ENCODE measurements around the gene IGFBP6. TPM values are rescaled to one million over a fixed set of nuclear protein-coding genes. Genes with fewer than 3 reads are reported as not detected.

Gene IGFBP6
- polyA plus RNA-seq, 1 donor from 2014 or later = not detected

DNA sequence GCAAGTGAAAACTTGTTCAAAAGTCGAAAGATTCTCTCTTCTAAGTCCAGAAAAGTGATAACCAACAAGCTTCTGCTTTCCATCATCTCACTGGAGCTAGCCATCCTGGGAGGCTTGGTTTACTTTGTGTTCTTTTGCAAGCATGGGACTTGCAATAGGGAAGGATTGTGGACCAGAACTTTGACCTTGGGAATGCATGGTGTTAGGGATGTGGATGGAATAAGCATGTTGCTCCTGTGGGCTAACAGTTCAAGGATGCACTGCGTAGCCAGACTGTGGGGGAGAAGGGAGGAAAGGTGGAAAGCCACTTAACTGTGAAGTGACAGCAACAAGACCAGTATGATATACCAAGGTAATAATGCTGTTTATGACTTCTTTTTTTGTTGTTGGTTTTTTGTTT, 34.4 kb downstream of the IGFBP6 start:
- no peaks in the 10 kb centered on the region for H3K27me3 ChIP-seq (ENCODE audit: insufficient read depth, low read depth, low read length)

DNA sequence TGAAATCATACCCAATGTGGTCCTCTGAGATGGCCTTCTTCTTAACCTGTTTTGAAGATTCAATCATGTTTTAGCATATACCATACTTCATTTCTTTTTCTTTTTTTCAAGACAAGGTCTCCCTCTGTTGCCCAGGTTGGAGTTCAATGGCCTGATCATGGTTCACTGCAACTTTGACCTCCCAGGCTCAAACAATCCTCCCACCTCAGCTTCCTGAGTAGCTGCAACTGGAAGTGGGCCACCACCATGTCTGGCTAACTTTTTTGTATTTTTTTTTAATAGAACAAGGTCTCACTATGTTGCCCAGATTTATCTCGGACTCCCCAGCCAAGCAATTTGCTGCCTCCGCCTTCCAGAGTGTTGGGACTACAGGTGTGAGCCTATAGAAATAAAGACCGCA, 36.3 kb downstream of the IGFBP6 start:
- Histone ChIP-seq H2AFZ (ENCODE audit: low read depth, low read length) (no peak overlapping the region), H3K4me2 (ENCODE audit: low read length) (no peak overlapping the region), H3K9me3 (ENCODE audit: low read length) (no peaks in the 10 kb centered on the region), H3K9me2 (ENCODE audit: insufficient read depth, low read length) (no peaks in the 10 kb centered on the region), H3K9ac (ENCODE audit: low read length) (no peak overlapping the region), H3K27ac (ENCODE audit: low read length) (no peak overlapping the region), H3K79me2 (replicated peaks; ENCODE audit: insufficient read depth, low read length) (no peaks in the 10 kb centered on the region), H3K4me3 (ENCODE audit: low read length) (no peak overlapping the region), H3K27me3 (ENCODE audit: insufficient read depth, low read depth, low read length) (no peaks in the 10 kb centered on the region), H4K20me1 (ENCODE audit: insufficient read depth) (no peaks in the 10 kb centered on the region), H3F3A (ENCODE audit: insufficient read depth, low read length, poor library complexity, severe bottlenecking) (no peaks in the 10 kb centered on the region), H3K36me3 (ENCODE audit: insufficient read depth, low read length) (no peaks in the 10 kb centered on the region)
- TF ChIP-seq TAF1 (IDR thresholded peaks at IDR 0.05; ENCODE audit: low read depth) (no peak), EP300 (conservative IDR thresholded peaks at IDR 0.05; ENCODE audit: poor library complexity, severe bottlenecking) (no peak), POLR2AphosphoS5 (IDR thresholded peaks at IDR 0.05) (no peak), MXI1 (conservative IDR thresholded peaks at IDR 0.05; ENCODE audit: poor library complexity, severe bottlenecking) (no peak), EZH2 (IDR thresholded peaks at IDR 0.05; ENCODE audit: borderline replicate concordance, insufficient read depth, low read length, poor library complexity, severe bottlenecking) (no peak), SMC3 (conservative IDR thresholded peaks at IDR 0.05; ENCODE audit: poor library complexity) (no peak), RAD21 (conservative IDR thresholded peaks at IDR 0.05) (no peak)
- TF ChIP-seq, protein P1, sequence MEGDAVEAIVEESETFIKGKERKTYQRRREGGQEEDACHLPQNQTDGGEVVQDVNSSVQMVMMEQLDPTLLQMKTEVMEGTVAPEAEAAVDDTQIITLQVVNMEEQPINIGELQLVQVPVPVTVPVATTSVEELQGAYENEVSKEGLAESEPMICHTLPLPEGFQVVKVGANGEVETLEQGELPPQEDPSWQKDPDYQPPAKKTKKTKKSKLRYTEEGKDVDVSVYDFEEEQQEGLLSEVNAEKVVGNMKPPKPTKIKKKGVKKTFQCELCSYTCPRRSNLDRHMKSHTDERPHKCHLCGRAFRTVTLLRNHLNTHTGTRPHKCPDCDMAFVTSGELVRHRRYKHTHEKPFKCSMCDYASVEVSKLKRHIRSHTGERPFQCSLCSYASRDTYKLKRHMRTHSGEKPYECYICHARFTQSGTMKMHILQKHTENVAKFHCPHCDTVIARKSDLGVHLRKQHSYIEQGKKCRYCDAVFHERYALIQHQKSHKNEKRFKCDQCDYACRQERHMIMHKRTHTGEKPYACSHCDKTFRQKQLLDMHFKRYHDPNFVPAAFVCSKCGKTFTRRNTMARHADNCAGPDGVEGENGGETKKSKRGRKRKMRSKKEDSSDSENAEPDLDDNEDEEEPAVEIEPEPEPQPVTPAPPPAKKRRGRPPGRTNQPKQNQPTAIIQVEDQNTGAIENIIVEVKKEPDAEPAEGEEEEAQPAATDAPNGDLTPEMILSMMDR (IDR thresholded peaks at IDR 0.05; ENCODE audit: poor library complexity, severe bottlenecking) = no peak
- TF ChIP-seq, protein P2, sequence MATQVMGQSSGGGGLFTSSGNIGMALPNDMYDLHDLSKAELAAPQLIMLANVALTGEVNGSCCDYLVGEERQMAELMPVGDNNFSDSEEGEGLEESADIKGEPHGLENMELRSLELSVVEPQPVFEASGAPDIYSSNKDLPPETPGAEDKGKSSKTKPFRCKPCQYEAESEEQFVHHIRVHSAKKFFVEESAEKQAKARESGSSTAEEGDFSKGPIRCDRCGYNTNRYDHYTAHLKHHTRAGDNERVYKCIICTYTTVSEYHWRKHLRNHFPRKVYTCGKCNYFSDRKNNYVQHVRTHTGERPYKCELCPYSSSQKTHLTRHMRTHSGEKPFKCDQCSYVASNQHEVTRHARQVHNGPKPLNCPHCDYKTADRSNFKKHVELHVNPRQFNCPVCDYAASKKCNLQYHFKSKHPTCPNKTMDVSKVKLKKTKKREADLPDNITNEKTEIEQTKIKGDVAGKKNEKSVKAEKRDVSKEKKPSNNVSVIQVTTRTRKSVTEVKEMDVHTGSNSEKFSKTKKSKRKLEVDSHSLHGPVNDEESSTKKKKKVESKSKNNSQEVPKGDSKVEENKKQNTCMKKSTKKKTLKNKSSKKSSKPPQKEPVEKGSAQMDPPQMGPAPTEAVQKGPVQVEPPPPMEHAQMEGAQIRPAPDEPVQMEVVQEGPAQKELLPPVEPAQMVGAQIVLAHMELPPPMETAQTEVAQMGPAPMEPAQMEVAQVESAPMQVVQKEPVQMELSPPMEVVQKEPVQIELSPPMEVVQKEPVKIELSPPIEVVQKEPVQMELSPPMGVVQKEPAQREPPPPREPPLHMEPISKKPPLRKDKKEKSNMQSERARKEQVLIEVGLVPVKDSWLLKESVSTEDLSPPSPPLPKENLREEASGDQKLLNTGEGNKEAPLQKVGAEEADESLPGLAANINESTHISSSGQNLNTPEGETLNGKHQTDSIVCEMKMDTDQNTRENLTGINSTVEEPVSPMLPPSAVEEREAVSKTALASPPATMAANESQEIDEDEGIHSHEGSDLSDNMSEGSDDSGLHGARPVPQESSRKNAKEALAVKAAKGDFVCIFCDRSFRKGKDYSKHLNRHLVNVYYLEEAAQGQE (IDR thresholded peaks at IDR 0.05; ENCODE audit: borderline replicate concordance) = no peak

More for the DNA sequence above, 34.4 kb downstream of the IGFBP6 start:
- Histone ChIP-seq H4K20me1 (ENCODE audit: insufficient read depth) (no peaks in the 10 kb centered on the region), H3K4me2 (ENCODE audit: low read length) (no peak overlapping the region), H3K79me2 (replicated peaks; ENCODE audit: insufficient read depth, low read length) (no peaks in the 10 kb centered on the region), H3K27ac (ENCODE audit: low read length) (no peak overlapping the region), H3K36me3 (ENCODE audit: insufficient read depth, low read length) (no peaks in the 10 kb centered on the region), H3K4me3 (ENCODE audit: low read length) (no peak overlapping the region), H3F3A (ENCODE audit: insufficient read depth, low read length, poor library complexity, severe bottlenecking) (no peaks in the 10 kb centered on the region), H3K9ac (ENCODE audit: low read length) (no peak overlapping the region), H3K9me3 (ENCODE audit: low read length) (no peaks in the 10 kb centered on the region), H3K9me2 (ENCODE audit: insufficient read depth, low read length) (no peaks in the 10 kb centered on the region), H2AFZ (ENCODE audit: low read depth, low read length) (no peak overlapping the region)
- TF ChIP-seq EP300 (conservative IDR thresholded peaks at IDR 0.05; ENCODE audit: poor library complexity, severe bottlenecking) (no peak), POLR2AphosphoS5 (IDR thresholded peaks at IDR 0.05) (no peak), MXI1 (conservative IDR thresholded peaks at IDR 0.05; ENCODE audit: poor library complexity, severe bottlenecking) (no peak), TAF1 (IDR thresholded peaks at IDR 0.05; ENCODE audit: low read depth) (no peak), EZH2 (IDR thresholded peaks at IDR 0.05; ENCODE audit: borderline replicate concordance, insufficient read depth, low read length, poor library complexity, severe bottlenecking) (no peak)
- TF ChIP-seq, protein P2 (IDR thresholded peaks at IDR 0.05; ENCODE audit: borderline replicate concordance) = no peak

All from neural cell (in vitro differentiated cells).